Astrocyte of the cerebellum (primary cell): Measurements from ENCODE around the gene MCM5.

Experiments
- DNase-seq: peaks from one replicate; pipeline ENCODE4 v3.0.0-alpha.2; 2011; ENCODE audit warnings: low read depth
- H3K4me3 ChIP-seq: 2 replicates; pipeline ENCODE4 v1.5.1; 2011; ENCODE audit warnings: mild to moderate bottlenecking, low read depth, low read length, moderate library complexity
- CTCF ChIP-seq: IDR thresholded peaks from 2 replicates; pipeline ENCODE4 v1.5.1; 2012; ENCODE audit warnings: low read length, low read depth, moderate library complexity, mild to moderate bottlenecking; ENCODE audit errors: missing control alignments
- in situ Hi-C: cut with HindIII; loops from 2 replicates; pipeline ENCODE4 v1.10.0; 2017; ENCODE audit warnings: low sequenced_read_pairs

Gene MCM5

DNA sequence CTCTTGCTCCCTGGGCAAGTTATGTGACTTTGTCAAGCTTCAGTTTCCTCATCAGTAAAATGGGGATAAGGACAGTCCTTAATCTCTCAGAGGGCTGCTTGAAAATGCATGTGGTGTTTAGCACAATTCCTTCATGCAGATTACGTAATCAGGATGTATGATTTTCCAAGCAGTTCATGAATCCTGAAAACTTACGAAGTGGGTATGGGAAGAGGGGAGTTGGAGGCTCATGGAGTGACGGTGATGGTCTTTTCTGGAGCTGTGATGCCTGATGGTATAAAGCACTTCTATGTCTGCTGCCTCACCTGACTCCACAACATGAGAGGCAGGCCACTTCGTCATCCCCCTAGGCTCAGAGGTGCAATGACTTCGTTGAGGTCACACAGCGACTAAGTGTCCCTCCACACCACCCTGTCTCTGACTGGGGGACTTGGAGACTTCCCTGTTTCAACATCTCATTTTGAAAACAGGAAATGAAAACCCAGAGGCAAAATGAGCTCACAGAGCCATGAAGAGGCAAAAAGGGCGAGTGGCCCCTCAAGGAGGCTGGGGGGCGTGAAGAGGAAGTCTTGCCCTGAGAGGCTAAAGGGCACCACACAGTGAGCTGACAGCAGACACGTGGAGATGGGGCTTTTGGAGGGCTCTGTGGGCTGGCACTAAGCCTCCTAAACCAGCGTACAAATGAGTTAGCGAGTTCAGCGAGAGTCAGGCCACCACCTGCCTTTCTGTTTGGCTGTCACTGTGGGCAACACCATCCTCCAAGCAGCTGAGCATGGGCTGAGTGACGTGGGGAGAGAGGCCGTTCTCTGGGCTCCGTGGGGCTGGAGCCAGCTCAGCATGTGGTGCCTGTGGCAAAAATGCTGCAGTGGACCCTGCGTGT is 10.1 kb downstream of the MCM5 start:
- no peak for DNase-seq
- TF ChIP-seq CTCF: no peak
- in situ Hi-C loops: no loop called here
- H3K4me3 ChIP-seq: no peak overlapping the region

DNA sequence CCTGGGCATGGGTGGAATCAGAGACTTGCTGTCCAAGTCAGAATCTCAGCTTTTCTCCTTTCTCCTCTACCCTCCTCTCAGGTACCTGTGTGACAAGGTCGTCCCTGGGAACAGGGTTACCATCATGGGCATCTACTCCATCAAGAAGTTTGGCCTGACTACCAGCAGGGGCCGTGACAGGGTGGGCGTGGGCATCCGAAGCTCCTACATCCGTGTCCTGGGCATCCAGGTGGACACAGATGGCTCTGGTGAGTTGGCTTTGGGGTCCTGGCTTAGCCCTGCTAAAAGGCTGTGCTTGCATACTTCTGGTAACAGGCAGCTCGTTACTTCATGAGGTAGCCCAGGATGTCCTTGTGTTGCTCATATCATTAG is 10.7 kb downstream of the MCM5 start:
- TF ChIP-seq CTCF: no peak
- no peak overlapping the region for H3K4me3 ChIP-seq
- in situ Hi-C loops: no loop called here

DNA sequence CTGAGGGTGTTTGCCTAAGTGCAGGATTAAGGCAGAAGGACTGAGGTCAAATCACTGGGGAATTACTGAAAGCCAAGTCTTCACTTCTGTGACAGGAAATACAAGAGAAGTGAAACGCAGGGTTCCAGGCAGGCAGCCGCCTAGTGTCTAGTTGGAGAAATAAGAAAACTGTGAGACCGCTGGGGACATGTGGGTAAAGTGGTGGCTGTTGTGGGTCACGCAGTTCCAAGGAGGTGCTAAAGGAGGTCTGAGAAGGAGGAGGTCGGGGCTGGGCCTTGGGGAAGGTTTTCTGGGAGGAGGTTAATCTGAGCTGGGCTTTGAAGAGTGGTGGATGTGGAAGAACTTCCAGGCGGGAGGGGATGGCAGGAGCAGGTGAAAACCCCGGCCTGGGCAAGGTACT is 11.2 kb downstream of the MCM5 start:
- H3K4me3 ChIP-seq: no peak overlapping the region
- DNase-seq: no peak
- no peak for TF ChIP-seq CTCF
- in situ Hi-C loops: no loop called here

More for the DNA sequence above, 10.7 kb downstream of the MCM5 start:
- DNase-seq: no peak

DNA sequence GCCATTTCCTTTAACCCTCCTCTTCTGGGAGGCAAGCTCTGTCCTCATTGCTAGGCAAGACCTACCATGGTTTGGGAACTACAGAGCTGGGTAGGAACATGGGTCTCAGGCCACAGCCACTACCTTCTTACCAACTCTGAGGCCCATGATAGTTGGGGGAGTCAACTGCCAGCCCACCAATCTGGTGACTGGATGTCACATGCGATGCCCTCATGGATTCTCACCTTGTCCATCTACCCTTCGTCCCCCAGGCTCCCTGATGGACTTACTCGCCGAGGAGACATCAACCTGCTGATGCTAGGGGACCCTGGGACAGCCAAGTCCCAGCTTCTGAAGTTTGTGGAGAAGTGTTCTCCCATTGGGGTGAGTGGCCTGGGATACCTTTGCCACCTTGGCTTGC is 13.7 kb downstream of the MCM5 start:
- DNase-seq: no peak

GRCh38 chr22:35417606-35418005 is 17.7 kb downstream of the MCM5 start:
- in situ Hi-C loops: no loop called here
- no peak for TF ChIP-seq CTCF
- no peak for DNase-seq

More for the DNA sequence above, 13.7 kb downstream of the MCM5 start:
- H3K4me3 ChIP-seq: no peak overlapping the region
- in situ Hi-C loops: no loop called here
- no peak for TF ChIP-seq CTCF

GRCh38 chr22:35418088-35418487 is 18.1 kb downstream of the MCM5 start:
- TF ChIP-seq CTCF: no peak
- H3K4me3 ChIP-seq: no peak overlapping the region
- no peak for DNase-seq
- in situ Hi-C loops: no loop called here

More at GRCh38 chr22:35417606-35418005, 17.7 kb downstream of the MCM5 start:
- H3K4me3 ChIP-seq: no peak overlapping the region
